Measurements from ENCODE around the gene UBE3C.
"Not testable (repeated sequence)": the region's sequence is repeated elsewhere in the genome, so short reads cannot be mapped to it uniquely, and the experiment has no call there.

Gene UBE3C

GRCh38 chr7:157277568-157277967 is 138.8 kb downstream of the UBE3C start:
- peaks cover 13% of the 10 kb centered on the region for H3K4me1 ChIP-seq (ENCODE audit: control insufficient read depth, insufficient read depth, low read length, poor library complexity, severe bottlenecking)
- H3K9me3 ChIP-seq (ENCODE audit: control insufficient read depth, low read length); H3K4me3 ChIP-seq (ENCODE audit: extremely low read depth, insufficient read depth, low read length, poor library complexity, severe bottlenecking); H3K36me3 ChIP-seq (ENCODE audit: control insufficient read depth, insufficient read depth, low read length); H3K27ac ChIP-seq (ENCODE audit: low read depth, low read length, severe bottlenecking): not testable (repeated sequence)
- 84 to 89% methylated on average over 9 to 12 of the region's 12 CpGs for WGBS, 2 experiments (ENCODE audit: insufficient coverage in 2 of 2)

GRCh38 chr7:157278167-157278790 is 139.6 kb downstream of the UBE3C start:
- 90 to 94% methylated on average over 9 to 11 of the region's 11 CpGs for WGBS, 2 experiments (ENCODE audit: insufficient coverage in 2 of 2)
- no peak overlapping the region for H3K27ac ChIP-seq (ENCODE audit: low read depth, low read length, severe bottlenecking)
- no peaks in the 10 kb centered on the region for H3K36me3 ChIP-seq (ENCODE audit: control insufficient read depth, insufficient read depth, low read length)
- H3K4me1 ChIP-seq (ENCODE audit: control insufficient read depth, insufficient read depth, low read length, poor library complexity, severe bottlenecking): peaks cover 13% of the 10 kb centered on the region
- H3K4me3 ChIP-seq (ENCODE audit: extremely low read depth, insufficient read depth, low read length, poor library complexity, severe bottlenecking): no peak overlapping the region
- no peaks in the 10 kb centered on the region for H3K9me3 ChIP-seq (ENCODE audit: control insufficient read depth, low read length)

- WGBS, 2 experiments (ENCODE audit: insufficient coverage in 2 of 2): 81 to 85% methylated on average over 50 to 71 of the region's 77 CpGs
- Histone ChIP-seq H3K4me3 (ENCODE audit: extremely low read depth, insufficient read depth, low read length, poor library complexity, severe bottlenecking) (no peak overlapping the region), H3K36me3 (ENCODE audit: control insufficient read depth, insufficient read depth, low read length) (no peaks in the 10 kb centered on the region)
Measured at GRCh38 chr7:157278791-157279724, 140.3 kb downstream of the UBE3C start.

GRCh38 chr7:157279741-157280215 is 141.1 kb downstream of the UBE3C start:
- no peak overlapping the region for H3K27ac ChIP-seq (ENCODE audit: low read depth, low read length, severe bottlenecking)
- no peak overlapping the region for H3K4me3 ChIP-seq (ENCODE audit: extremely low read depth, insufficient read depth, low read length, poor library complexity, severe bottlenecking)
- 70 to 79% methylated on average over 29 to 39 of the region's 39 CpGs for WGBS, 2 experiments (ENCODE audit: insufficient coverage in 2 of 2)
- H3K4me1 ChIP-seq (ENCODE audit: control insufficient read depth, insufficient read depth, low read length, poor library complexity, severe bottlenecking): peaks cover 13% of the 10 kb centered on the region
- peaks cover 9% of the 10 kb centered on the region for H3K9me3 ChIP-seq (ENCODE audit: control insufficient read depth, low read length)
- H3K36me3 ChIP-seq (ENCODE audit: control insufficient read depth, insufficient read depth, low read length): no peaks in the 10 kb centered on the region

More at GRCh38 chr7:157278791-157279724, 140.3 kb downstream of the UBE3C start:
- Histone ChIP-seq H3K9me3 (ENCODE audit: control insufficient read depth, low read length) (peaks cover 3% of the 10 kb centered on the region), H3K27ac (ENCODE audit: low read depth, low read length, severe bottlenecking) (no peak overlapping the region), H3K4me1 (ENCODE audit: control insufficient read depth, insufficient read depth, low read length, poor library complexity, severe bottlenecking) (peaks cover 13% of the 10 kb centered on the region)

GRCh38 chr7:157280216-157280841 is 141.6 kb downstream of the UBE3C start:
- H3K36me3 ChIP-seq (ENCODE audit: control insufficient read depth, insufficient read depth, low read length): no peaks in the 10 kb centered on the region
- WGBS, 2 experiments (ENCODE audit: insufficient coverage in 2 of 2): 95 to 97% methylated on average over 17 to 24 of the region's 24 CpGs

GRCh38 chr7:157281221-157281998 is 142.7 kb downstream of the UBE3C start:
- Histone ChIP-seq H3K4me3 (ENCODE audit: extremely low read depth, insufficient read depth, low read length, poor library complexity, severe bottlenecking) (no peak overlapping the region), H3K9me3 (ENCODE audit: control insufficient read depth, low read length) (peaks cover 10% of the 10 kb centered on the region), H3K36me3 (ENCODE audit: control insufficient read depth, insufficient read depth, low read length) (no peaks in the 10 kb centered on the region), H3K4me1 (ENCODE audit: control insufficient read depth, insufficient read depth, low read length, poor library complexity, severe bottlenecking) (peaks cover 14% of the 10 kb centered on the region), H3K27ac (ENCODE audit: low read depth, low read length, severe bottlenecking) (no peak overlapping the region)
- 92% methylated on average over 17 to 22 of the region's 24 CpGs for WGBS, 2 experiments (ENCODE audit: insufficient coverage in 2 of 2)

More at GRCh38 chr7:157280216-157280841, 141.6 kb downstream of the UBE3C start:
- peaks cover 10% of the 10 kb centered on the region for H3K9me3 ChIP-seq (ENCODE audit: control insufficient read depth, low read length)
- H3K4me1 ChIP-seq (ENCODE audit: control insufficient read depth, insufficient read depth, low read length, poor library complexity, severe bottlenecking): peaks cover 13% of the 10 kb centered on the region
- H3K27ac ChIP-seq (ENCODE audit: low read depth, low read length, severe bottlenecking): no peak overlapping the region
- H3K4me3 ChIP-seq (ENCODE audit: extremely low read depth, insufficient read depth, low read length, poor library complexity, severe bottlenecking): no peak overlapping the region

GRCh38 chr7:157282141-157282801 is 143.5 kb downstream of the UBE3C start:
- Histone ChIP-seq H3K9me3 (ENCODE audit: control insufficient read depth, low read length) (peaks cover 10% of the 10 kb centered on the region), H3K36me3 (ENCODE audit: control insufficient read depth, insufficient read depth, low read length) (no peaks in the 10 kb centered on the region), H3K4me3 (ENCODE audit: extremely low read depth, insufficient read depth, low read length, poor library complexity, severe bottlenecking) (no peak overlapping the region), H3K27ac (ENCODE audit: low read depth, low read length, severe bottlenecking) (no peak overlapping the region), H3K4me1 (ENCODE audit: control insufficient read depth, insufficient read depth, low read length, poor library complexity, severe bottlenecking) (peaks cover 6% of the 10 kb centered on the region)
- 71 to 83% methylated on average over 18 to 23 of the region's 25 CpGs for WGBS, 2 experiments (ENCODE audit: insufficient coverage in 2 of 2)

- no peak overlapping the region for H3K4me3 ChIP-seq (ENCODE audit: extremely low read depth, insufficient read depth, low read length, poor library complexity, severe bottlenecking)
- no peak overlapping the region for H3K27ac ChIP-seq (ENCODE audit: low read depth, low read length, severe bottlenecking)
- 93 to 96% methylated on average over 11 of the region's 17 CpGs for WGBS, 2 experiments (ENCODE audit: insufficient coverage in 2 of 2)
Measured at GRCh38 chr7:157284229-157285014, 145.7 kb downstream of the UBE3C start.

GRCh38 chr7:157291404-157292080 is 152.8 kb downstream of the UBE3C start:
- no peak overlapping the region for H3K27ac ChIP-seq (ENCODE audit: low read depth, low read length, severe bottlenecking)
- no peak overlapping the region for H3K4me3 ChIP-seq (ENCODE audit: extremely low read depth, insufficient read depth, low read length, poor library complexity, severe bottlenecking)

More at GRCh38 chr7:157284229-157285014, 145.7 kb downstream of the UBE3C start:
- Histone ChIP-seq H3K36me3 (ENCODE audit: control insufficient read depth, insufficient read depth, low read length) (no peaks in the 10 kb centered on the region), H3K4me1 (ENCODE audit: control insufficient read depth, insufficient read depth, low read length, poor library complexity, severe bottlenecking) (peaks cover 3% of the 10 kb centered on the region), H3K9me3 (ENCODE audit: control insufficient read depth, low read length) (peaks cover 15% of the 10 kb centered on the region)

More at GRCh38 chr7:157291404-157292080, 152.8 kb downstream of the UBE3C start:
- 91 to 92% methylated on average over 17 to 25 of the region's 29 CpGs for WGBS, 2 experiments (ENCODE audit: insufficient coverage in 2 of 2)
- Histone ChIP-seq H3K9me3 (ENCODE audit: control insufficient read depth, low read length) (peaks cover 5% of the 10 kb centered on the region), H3K4me1 (ENCODE audit: control insufficient read depth, insufficient read depth, low read length, poor library complexity, severe bottlenecking) (peaks cover 6% of the 10 kb centered on the region), H3K36me3 (ENCODE audit: control insufficient read depth, insufficient read depth, low read length) (no peaks in the 10 kb centered on the region)
